PC-3 (cell line): ENCODE results near the gene ARHGAP9. TPM values are rescaled to one million over a fixed set of nuclear protein-coding genes. Genes with fewer than 3 reads are reported as not detected.
A peak's percentile ranks its signal among the peaks of the same experiment; 100 is the strongest.

Source experiments
- ATAC-seq: fragments of 200-7000 bp; cut with Tn5 transposase; 2 replicates; pipeline ENCODE4 v1.9.1; 2020; ENCODE audit warnings: mild to moderate bottlenecking, moderate library complexity
- BruUV-seq: library from RNA; stranded (reverse); fragments of 400-500 nt; replicated peaks from 2 replicates; lab custom pipeline; 2021; lab: Mats Ljungman, UMichigan
- CTCF ChIA-PET: fragments of 300-600 bp; sonication (Branson Sonifier 250); formaldehyde crosslinking; loops from one replicate; lab custom pipeline; 2022; ENCODE audit warnings: antibody characterized with exemption; lab: Charles Lee
- POLR2A ChIA-PET: fragments of 300-600 bp; sonication (Branson Sonifier 250); formaldehyde crosslinking; loops from one replicate; lab custom pipeline; 2022; ENCODE audit warnings: antibody characterized with exemption; ENCODE audit not compliant: unreplicated experiment; lab: Charles Lee
- DNase-seq: peaks from one replicate; pipeline ENCODE4 v3.0.0-alpha.2; 2015
- H2AFZ ChIP-seq: fragments of 300-600 bp; sonication (generic); 2 replicates; pipeline ENCODE4 v1.6.0; 2016; ENCODE audit warnings: antibody characterized with exemption, low read length
- H3F3A ChIP-seq: fragments of 300-600 bp; sonication (generic); one replicate; pipeline ENCODE4 v1.6.0; 2017; ENCODE audit warnings: antibody characterized with exemption, low read length, control low read depth, mild to moderate bottlenecking; ENCODE audit not compliant: unreplicated experiment
- H3K27ac ChIP-seq: fragments of 300-600 bp; sonication (generic); 2 replicates; pipeline ENCODE4 v1.5.1; 2016; ENCODE audit warnings: mild to moderate bottlenecking, low read length
- H3K27me3 ChIP-seq: fragments of 300-600 bp; sonication (generic); 2 replicates; pipeline ENCODE4 v1.6.1; 2016; ENCODE audit warnings: low read length, mixed read lengths
- H3K36me3 ChIP-seq: fragments of 300-600 bp; sonication (generic); 2 replicates; pipeline ENCODE4 v1.6.1; 2016; ENCODE audit warnings: low read depth, mixed run types, low read length, mixed read lengths
- H3K4me1 ChIP-seq: fragments of 300-600 bp; sonication (generic); 2 replicates; pipeline ENCODE4 v1.5.1; 2016; ENCODE audit warnings: low read length; ENCODE audit not compliant: insufficient read depth
- H3K4me2 ChIP-seq: fragments of 300-600 bp; sonication (generic); 2 replicates; pipeline ENCODE4 v1.6.0; 2016; ENCODE audit warnings: low read length
- H3K4me3 ChIP-seq: fragments of 300-600 bp; sonication (generic); 2 replicates; pipeline ENCODE4 v1.5.1; 2016; ENCODE audit warnings: mild to moderate bottlenecking, low read length, mixed read lengths
- H3K79me2 ChIP-seq: fragments of 300-600 bp; sonication (generic); 2 replicates; pipeline ENCODE4 v1.6.1; 2017; ENCODE audit warnings: low read length, mixed read lengths
- H3K9ac ChIP-seq: fragments of 300-600 bp; sonication (generic); 2 replicates; pipeline ENCODE4 v1.6.0; 2016; ENCODE audit warnings: mild to moderate bottlenecking, low read length
- H3K9me2 ChIP-seq: fragments of 300-600 bp; sonication (generic); replicated peaks from 2 replicates; pipeline ENCODE4 v1.6.1; 2016; ENCODE audit warnings: mixed run types, low read length, mixed read lengths
- H3K9me3 ChIP-seq: fragments of 300-600 bp; sonication (generic); 2 replicates; pipeline ENCODE4 v1.6.1; 2016; ENCODE audit warnings: low read length, mixed read lengths
- H4K20me1 ChIP-seq: fragments of 300-600 bp; sonication (generic); 2 replicates; pipeline ENCODE4 v1.6.1; 2016; ENCODE audit warnings: low read length, mixed read lengths
- EZH2 ChIP-seq: fragments of 300-600 bp; sonication (generic); IDR thresholded peaks from one replicate; pipeline ENCODE4 v1.6.1; 2017; ENCODE audit warnings: antibody characterized with exemption, mild to moderate bottlenecking, low read length; ENCODE audit not compliant: unreplicated experiment
- EZH2phosphoT487 ChIP-seq: fragments of 300-600 bp; sonication (generic); IDR thresholded peaks from 2 replicates; pipeline ENCODE4 v1.6.1; 2018; ENCODE audit warnings: mild to moderate bottlenecking, antibody characterized with exemption, low read length, borderline replicate concordance
- intact Hi-C: fragments of 100-400 bp; cut with micrococcal nuclease; formaldehyde crosslinking; loops from 2 replicates; pipeline ENCODE4 v1.9.0; 2023
- total RNA-seq: library from RNA; depleted of rRNA; stranded (reverse); fragments of >200 nt; gene quantifications from 2 replicates; pipeline ENCODE4 v1.2.3, GENCODE V29; 2014
- TF ChIP-seq, protein P1 (sequence below): fragments of 300-600 bp; sonication (generic); conservative IDR thresholded peaks from 2 replicates; pipeline ENCODE4 v1.5.1; 2017; ENCODE audit warnings: antibody characterized with exemption, low read depth, mild to moderate bottlenecking, low read length

The ARHGAP9 gene
- total RNA-seq, 1 experiment from 2014 or later, result not detected

DNA sequence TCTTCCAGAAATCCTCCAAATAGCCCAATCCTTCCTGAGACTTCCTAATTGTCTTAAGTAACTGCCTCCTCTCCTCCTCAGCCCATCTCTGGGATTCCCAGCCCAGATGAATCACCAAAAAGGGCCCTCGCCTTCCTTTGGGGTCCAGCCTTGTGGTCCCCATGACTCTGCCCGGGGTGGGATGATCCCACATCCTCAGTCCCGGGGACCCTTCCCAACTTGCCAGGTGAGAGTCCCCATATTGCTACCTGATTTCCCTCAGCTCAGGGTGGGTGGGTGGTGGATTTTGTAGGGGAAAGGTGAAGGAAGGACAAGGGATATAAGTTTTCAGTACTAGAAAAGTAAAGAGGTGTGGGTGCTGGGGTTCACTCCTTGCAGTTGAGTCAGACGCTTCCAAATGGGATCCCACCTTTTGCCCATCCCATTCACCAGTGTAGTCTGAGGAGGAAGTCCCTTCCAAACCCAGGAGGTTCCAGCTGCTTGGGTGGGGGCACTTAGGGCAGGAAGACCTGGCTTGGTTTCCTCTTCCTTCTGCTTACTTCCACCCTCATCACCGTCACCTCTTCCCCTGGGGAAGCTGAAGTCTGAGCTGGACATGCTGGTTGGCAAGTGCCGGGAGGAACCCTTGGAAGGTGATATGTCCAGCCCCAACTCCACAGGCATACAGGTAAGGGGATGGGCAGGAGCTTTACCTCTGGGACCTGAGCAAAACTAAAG is 14.5 kb downstream of the ARHGAP9 start:
- ChIA-PET POLR2A (no interaction called here), CTCF (no interaction called here)
- intact Hi-C loops, result no loop called here
- Histone ChIP-seq H3K9me3 (no peaks in the 10 kb centered on the region), H3K4me3 (no peak overlapping the region), H3K36me3 (no peaks in the 10 kb centered on the region), H2AFZ (no peak overlapping the region), H3F3A (no peaks in the 10 kb centered on the region), H3K27ac (no peak overlapping the region), H3K27me3 (peaks cover 53% of the 10 kb centered on the region), H3K4me1 (peaks cover 6% of the 10 kb centered on the region; the same call in 1 of the 2 replicates), H3K9ac (no peak overlapping the region), H3K79me2 (no peaks in the 10 kb centered on the region), H3K9me2 (no peaks in the 10 kb centered on the region), H3K4me2 (no peak overlapping the region), H4K20me1 (no peaks in the 10 kb centered on the region)
- no peak for ATAC-seq
- DNase-seq, result no peak
- TF ChIP-seq, protein P1, sequence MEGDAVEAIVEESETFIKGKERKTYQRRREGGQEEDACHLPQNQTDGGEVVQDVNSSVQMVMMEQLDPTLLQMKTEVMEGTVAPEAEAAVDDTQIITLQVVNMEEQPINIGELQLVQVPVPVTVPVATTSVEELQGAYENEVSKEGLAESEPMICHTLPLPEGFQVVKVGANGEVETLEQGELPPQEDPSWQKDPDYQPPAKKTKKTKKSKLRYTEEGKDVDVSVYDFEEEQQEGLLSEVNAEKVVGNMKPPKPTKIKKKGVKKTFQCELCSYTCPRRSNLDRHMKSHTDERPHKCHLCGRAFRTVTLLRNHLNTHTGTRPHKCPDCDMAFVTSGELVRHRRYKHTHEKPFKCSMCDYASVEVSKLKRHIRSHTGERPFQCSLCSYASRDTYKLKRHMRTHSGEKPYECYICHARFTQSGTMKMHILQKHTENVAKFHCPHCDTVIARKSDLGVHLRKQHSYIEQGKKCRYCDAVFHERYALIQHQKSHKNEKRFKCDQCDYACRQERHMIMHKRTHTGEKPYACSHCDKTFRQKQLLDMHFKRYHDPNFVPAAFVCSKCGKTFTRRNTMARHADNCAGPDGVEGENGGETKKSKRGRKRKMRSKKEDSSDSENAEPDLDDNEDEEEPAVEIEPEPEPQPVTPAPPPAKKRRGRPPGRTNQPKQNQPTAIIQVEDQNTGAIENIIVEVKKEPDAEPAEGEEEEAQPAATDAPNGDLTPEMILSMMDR, result no peak
- no peak for TF ChIP-seq EZH2
- TF ChIP-seq EZH2phosphoT487, result no peak
- BruUV-seq, result no TSS peak

DNA sequence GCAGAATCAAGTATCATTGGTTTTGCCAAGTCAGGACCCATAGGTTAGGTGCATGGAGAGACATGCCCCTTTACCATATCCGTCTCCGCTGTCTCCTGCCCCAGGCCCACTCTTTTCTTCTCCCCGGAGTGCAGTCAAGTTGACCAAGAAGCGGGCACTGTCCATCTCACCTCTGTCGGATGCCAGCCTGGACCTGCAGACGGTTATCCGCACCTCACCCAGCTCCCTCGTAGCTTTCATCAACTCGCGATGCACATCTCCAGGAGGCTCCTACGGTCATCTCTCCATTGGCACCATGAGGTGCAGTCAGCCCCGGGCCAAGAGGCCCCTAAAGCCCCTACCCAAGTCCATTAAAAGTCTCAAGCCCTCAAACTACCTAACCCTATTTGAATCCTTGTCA is 15.1 kb downstream of the ARHGAP9 start:
- no peaks in the 10 kb centered on the region for H4K20me1 ChIP-seq
- H3K9me3 ChIP-seq, result no peaks in the 10 kb centered on the region
- H3K4me1 ChIP-seq, result peaks cover 6% of the 10 kb centered on the region; the same call in 1 of the 2 replicates
- no peak for DNase-seq
- no peak overlapping the region for H3K4me3 ChIP-seq
- H2AFZ ChIP-seq, result no peak overlapping the region
- no TSS peak for BruUV-seq
- no peak for TF ChIP-seq EZH2phosphoT487
- TF ChIP-seq, protein P1, result no peak
- TF ChIP-seq EZH2, result no peak
- peaks cover 53% of the 10 kb centered on the region for H3K27me3 ChIP-seq
- H3K79me2 ChIP-seq, result no peaks in the 10 kb centered on the region
- no peaks in the 10 kb centered on the region for H3K9me2 ChIP-seq
- ATAC-seq, result no peak
- CTCF ChIA-PET, result no interaction called here
- no peaks in the 10 kb centered on the region for H3F3A ChIP-seq
- POLR2A ChIA-PET, result no interaction called here
- intact Hi-C loops, result no loop called here
- H3K4me2 ChIP-seq, result no peak overlapping the region
- H3K36me3 ChIP-seq, result no peaks in the 10 kb centered on the region
- H3K9ac ChIP-seq, result no peak overlapping the region
- H3K27ac ChIP-seq, result no peak overlapping the region

DNA sequence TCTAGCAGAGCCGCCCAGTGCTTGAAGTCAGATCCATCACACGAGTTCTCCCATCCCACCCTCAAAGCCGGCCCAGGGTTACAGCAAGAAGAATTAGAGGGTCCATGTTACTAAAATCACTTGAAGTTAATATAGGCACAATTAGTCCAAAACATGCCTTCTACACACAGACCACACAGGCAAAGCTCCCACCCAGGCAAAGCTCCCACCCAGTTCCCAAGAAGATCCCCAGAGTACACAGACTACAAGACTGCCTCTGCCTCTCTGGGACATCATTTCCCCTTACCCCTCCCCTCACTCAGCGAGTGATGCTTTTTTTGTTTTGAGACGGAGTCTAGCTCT is 16.8 kb downstream of the ARHGAP9 start:
- no TSS peak for BruUV-seq
- ATAC-seq, result no peak

More for the DNA sequence above, 16.8 kb downstream of the ARHGAP9 start:
- H3K9me2 ChIP-seq, result no peaks in the 10 kb centered on the region
- POLR2A ChIA-PET, result interaction anchor here (0.6 kb wide), 1 partner anchor 12 kb away, joined by 3 read pairs; no protein-coding TSS in a partner anchor
- no peaks in the 10 kb centered on the region for H3F3A ChIP-seq
- H2AFZ ChIP-seq, result peak overlapping the region; percentile 91; the same call in 1 of the 2 replicates
- no peaks in the 10 kb centered on the region for H3K36me3 ChIP-seq
- H3K27ac ChIP-seq, result no peak overlapping the region
- TF ChIP-seq EZH2, result no peak
- TF ChIP-seq EZH2phosphoT487, result no peak
- TF ChIP-seq, protein P1, result no peak
- intact Hi-C loops, result no loop called here
- CTCF ChIA-PET, result no interaction called here
- no peak for DNase-seq
- H3K4me3 ChIP-seq, result peak overlapping the region; percentile 64; the same call in 1 of the 2 replicates
- no peak overlapping the region for H3K9ac ChIP-seq
- H3K4me2 ChIP-seq, result peak overlapping the region; percentile 97
- no peaks in the 10 kb centered on the region for H3K79me2 ChIP-seq
- H3K9me3 ChIP-seq, result no peaks in the 10 kb centered on the region
- peaks cover 39% of the 10 kb centered on the region for H3K27me3 ChIP-seq
- H4K20me1 ChIP-seq, result no peaks in the 10 kb centered on the region
- H3K4me1 ChIP-seq, result peaks cover 11% of the 10 kb centered on the region; the same call in 1 of the 2 replicates
